Measurements from ENCODE around the gene SSBP2.
"Not testable (repeated sequence)": the region's sequence is repeated elsewhere in the genome, so short reads cannot be mapped to it uniquely, and the experiment has no call there.

GRCh38 chr5:81714076-81714475, 36.8 kb downstream of the SSBP2 start:
- TF ChIP-seq CTCF, POLR2A (IDR thresholded peaks at IDR 0.05): not testable (repeated sequence)
